ENCODE measurements around the gene PHAX.

- no peak for TF ChIP-seq CTCF (IDR thresholded peaks at IDR 0.05)
- TF ChIP-seq POLR2A (IDR thresholded peaks at IDR 0.05), result no peak
- no peak for TF ChIP-seq EP300 (IDR thresholded peaks at IDR 0.05)
- no peak for TF ChIP-seq POLR2AphosphoS5 (IDR thresholded peaks at IDR 0.05)
These were observed 63.8 kb downstream of the PHAX start for GRCh38 chr5:126664586-126664985.

Data from gastroesophageal sphincter (tissue), 3 donors.